Measurements from ENCODE around the gene SDHA. TPM values are rescaled to one million over a fixed set of nuclear protein-coding genes. Genes with fewer than 3 reads are reported as not detected.

The SDHA gene
- total and polyA plus RNA-seq, 2 of the 8 experiments (the other 6 are each of a cell fraction or from before 2014, with no cell fraction given) = 59.7 to 87.3 TPM

DNA sequence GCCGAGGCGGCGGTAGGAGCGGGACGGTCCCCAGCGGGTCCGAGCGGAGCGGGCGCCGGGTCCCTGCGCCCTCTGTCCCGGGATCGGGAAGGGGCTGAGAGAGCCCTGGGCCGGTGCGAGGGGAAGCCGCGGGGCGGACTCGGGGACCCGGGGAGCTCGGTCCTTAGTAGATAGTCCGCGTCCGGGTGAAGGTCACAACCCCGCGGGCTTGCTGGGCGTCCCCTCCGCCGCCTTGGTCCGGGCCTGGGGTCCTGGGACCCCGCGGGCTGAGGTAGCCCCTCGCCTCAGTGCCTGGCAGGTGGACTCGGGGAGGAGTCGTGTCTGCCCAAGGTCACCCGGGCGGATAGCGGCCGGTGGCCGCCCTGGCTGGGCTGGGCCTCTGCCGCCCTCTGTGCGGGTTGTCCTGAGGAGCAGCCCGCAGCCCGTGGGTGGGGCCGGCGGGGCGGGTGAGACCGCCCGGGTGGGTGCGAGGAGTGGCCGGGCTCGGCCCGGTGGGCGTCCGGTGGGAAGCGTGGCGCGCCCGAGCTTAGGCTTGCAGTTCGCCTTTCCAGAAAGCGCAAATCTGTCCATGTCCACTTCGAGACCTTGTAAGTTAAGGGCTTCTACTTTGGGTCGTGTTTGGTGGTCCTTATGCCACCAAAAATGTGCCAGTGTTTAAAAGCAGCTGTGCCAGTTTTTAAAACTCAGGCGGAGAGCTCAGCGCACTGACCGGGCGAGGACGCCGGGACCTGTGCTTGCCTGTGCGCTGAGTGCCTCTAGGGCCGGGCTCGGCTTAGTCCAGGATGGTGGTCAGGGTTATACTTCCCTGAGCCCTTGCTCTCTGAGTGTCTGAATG lies 554 bp downstream of the SDHA start:
- no peaks in the 10 kb centered on the region for H3K27me3 ChIP-seq (replicated peaks in 1 of 4; ENCODE audit: control insufficient read depth in 3 of 4, extremely low read depth in 1 of 4, insufficient read depth in 3 of 4, low read length in 3 of 4)
- 0 out of 2 replicates have a peak overlapping the region, but pooled peaks have one; percentile 82 for H2AFZ ChIP-seq (ENCODE audit: low read length)
- ChIA-PET CTCF (ENCODE audit: partially characterized antibody) (interaction anchor here (0.5 to 2.9 kb wide), 8 partner anchors 11 to 707 kb away, joined by 3 to 10 read pairs (median 4); partner anchors contain the start of gene LRRC14B), POLR2A (ENCODE audit: partially characterized antibody) (interaction anchor here (1.1 to 2.2 kb wide), 10 partner anchors 9 to 52 kb away, joined by 3 to 8 read pairs (median 4); partner anchors contain the start of genes LRRC14B and PDCD6)
- 3% methylated on average over 61 of the region's 73 CpGs; no CpG with 5 or more reads in 1 of the 2 experiments for WGBS, 2 experiments (ENCODE audit: extremely low coverage in 1 of 2, insufficient coverage in 1 of 2, insufficient read length in 1 of 2, insufficient replicate concordance in 2 of 2, low coverage in 1 of 2, low lambda C conversion rate in 2 of 2, missing lambda C conversion rate in 1 of 2)
- no peak overlapping the region for H2BK20ac ChIP-seq (ENCODE audit: low read length)
- H3K23ac ChIP-seq (ENCODE audit: insufficient read length) = no peak overlapping the region
- H3K4me2 ChIP-seq (ENCODE audit: insufficient read depth in 1 of 2, low read depth in 2 of 2, low read length in 2 of 2) = peak overlapping the region; percentile 79 to 91
- no peak overlapping the region for H2BK120ac ChIP-seq (replicated peaks; ENCODE audit: low read depth, low read length)
- H3K79me2 ChIP-seq (ENCODE audit: control insufficient read depth in 1 of 2, insufficient read depth in 2 of 2, low read length in 2 of 2) = peaks cover 3 to 49% of the 10 kb centered on the region in 2 experiments; a peak in 3 of 4 replicates
- H3K4me3 ChIP-seq (ENCODE audit: extremely low read depth in 1 of 4, insufficient read depth in 2 of 4, low read depth in 3 of 4, low read length in 4 of 4) = peak overlapping the region; percentile 84 to 93 (median 90)
- H2BK15ac ChIP-seq (ENCODE audit: low read length) = no peak overlapping the region
- no peak overlapping the region for H2AK5ac ChIP-seq (ENCODE audit: low read depth, low read length)
- no peak overlapping the region for H4K91ac ChIP-seq (replicated peaks; ENCODE audit: insufficient read length, low read length)
- H3K56ac ChIP-seq (replicated peaks; ENCODE audit: insufficient read length, low read depth, low read length) = no peak overlapping the region
- no peak overlapping the region for H2BK5ac ChIP-seq (ENCODE audit: low read depth, low read length)
- no peaks in the 10 kb centered on the region for H3K9me3 ChIP-seq (ENCODE audit: insufficient read depth in 2 of 2, low read depth in 1 of 2, low read length in 1 of 2)
- no peak overlapping the region for H3K4ac ChIP-seq (replicated peaks; ENCODE audit: insufficient read length, low read depth, low read length)
- H2BK12ac ChIP-seq (ENCODE audit: low read depth, low read length) = no peak overlapping the region
- H4K8ac ChIP-seq (ENCODE audit: extremely low read depth, insufficient read depth, low read length) = peak overlapping the region; percentile 57
- peaks cover 4 to 5% of the 10 kb centered on the region in 2 experiments for H4K20me1 ChIP-seq (replicated peaks in 1 of 2; ENCODE audit: control insufficient read depth in 1 of 2, insufficient read depth in 2 of 2, low read length in 2 of 2)
- peak overlapping the region; percentile 45 to 81 (median 59) for H3K9ac ChIP-seq (replicated peaks in 1 of 4; ENCODE audit: extremely low read depth in 1 of 4, low read depth in 3 of 4, low read length in 3 of 4)
- no peak overlapping the region for H4K5ac ChIP-seq (ENCODE audit: insufficient read length, low read depth, low read length)
- H3K23me2 ChIP-seq (ENCODE audit: low read depth, low read length) = peaks cover 3% of the 10 kb centered on the region
- H3K4me1 ChIP-seq (replicated peaks in 1 of 4; ENCODE audit: control insufficient read depth in 3 of 4, insufficient read depth in 4 of 4, low read length in 3 of 4) = peaks cover 0 to 4% (median 2%) of the 10 kb centered on the region in 4 experiments; a peak in 2 of 7 replicates
- H3K79me1 ChIP-seq (ENCODE audit: low read depth, low read length) = peaks cover 2% of the 10 kb centered on the region; the same call in 1 of the 2 replicates
- H3K18ac ChIP-seq (ENCODE audit: extremely low read depth, low read length) = no peak overlapping the region; the same call in 1 of the 2 replicates
- DNase-seq (ENCODE audit: low read depth in 1 of 2, low spot score in 2 of 2) (no peak), FAIRE-seq (no peak)
- peaks cover 0 to 10% (median 0%) of the 10 kb centered on the region in 4 experiments; a peak in 3 of 8 replicates for H3K36me3 ChIP-seq (ENCODE audit: control insufficient read depth in 2 of 4, insufficient read depth in 4 of 4, low read length in 3 of 4)
- H3K27ac ChIP-seq (ENCODE audit: low read depth, low read length) = no peak overlapping the region
- no peak overlapping the region for H3K14ac ChIP-seq (ENCODE audit: insufficient read length)
- TF ChIP-seq SP2 (IDR thresholded peaks at IDR 0.05; ENCODE audit: low read length) = no peak
- TF ChIP-seq, protein P1, sequence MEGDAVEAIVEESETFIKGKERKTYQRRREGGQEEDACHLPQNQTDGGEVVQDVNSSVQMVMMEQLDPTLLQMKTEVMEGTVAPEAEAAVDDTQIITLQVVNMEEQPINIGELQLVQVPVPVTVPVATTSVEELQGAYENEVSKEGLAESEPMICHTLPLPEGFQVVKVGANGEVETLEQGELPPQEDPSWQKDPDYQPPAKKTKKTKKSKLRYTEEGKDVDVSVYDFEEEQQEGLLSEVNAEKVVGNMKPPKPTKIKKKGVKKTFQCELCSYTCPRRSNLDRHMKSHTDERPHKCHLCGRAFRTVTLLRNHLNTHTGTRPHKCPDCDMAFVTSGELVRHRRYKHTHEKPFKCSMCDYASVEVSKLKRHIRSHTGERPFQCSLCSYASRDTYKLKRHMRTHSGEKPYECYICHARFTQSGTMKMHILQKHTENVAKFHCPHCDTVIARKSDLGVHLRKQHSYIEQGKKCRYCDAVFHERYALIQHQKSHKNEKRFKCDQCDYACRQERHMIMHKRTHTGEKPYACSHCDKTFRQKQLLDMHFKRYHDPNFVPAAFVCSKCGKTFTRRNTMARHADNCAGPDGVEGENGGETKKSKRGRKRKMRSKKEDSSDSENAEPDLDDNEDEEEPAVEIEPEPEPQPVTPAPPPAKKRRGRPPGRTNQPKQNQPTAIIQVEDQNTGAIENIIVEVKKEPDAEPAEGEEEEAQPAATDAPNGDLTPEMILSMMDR (IDR thresholded peaks at IDR 0.05; ENCODE audit: control extremely low read depth in 1 of 3, insufficient read depth in 1 of 3, low read depth in 1 of 3, low read length in 3 of 3) = peak in 1 of 3 experiments; percentile 16; a peak in 1 of 4 replicates
- TF ChIP-seq BACH1 (IDR thresholded peaks at IDR 0.05; ENCODE audit: low read length) = no peak
- TF ChIP-seq, protein P2, sequence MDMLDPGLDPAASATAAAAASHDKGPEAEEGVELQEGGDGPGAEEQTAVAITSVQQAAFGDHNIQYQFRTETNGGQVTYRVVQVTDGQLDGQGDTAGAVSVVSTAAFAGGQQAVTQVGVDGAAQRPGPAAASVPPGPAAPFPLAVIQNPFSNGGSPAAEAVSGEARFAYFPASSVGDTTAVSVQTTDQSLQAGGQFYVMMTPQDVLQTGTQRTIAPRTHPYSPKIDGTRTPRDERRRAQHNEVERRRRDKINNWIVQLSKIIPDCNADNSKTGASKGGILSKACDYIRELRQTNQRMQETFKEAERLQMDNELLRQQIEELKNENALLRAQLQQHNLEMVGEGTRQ (IDR thresholded peaks at IDR 0.05; ENCODE audit: low read length) = no peak
- no peak for TF ChIP-seq CEBPB (IDR thresholded peaks at IDR 0.05; ENCODE audit: low read depth, low read length)
- 0 out of 4 replicates have a peak, but pooled peaks of 1 of the 2 experiments have one; percentile 28 for TF ChIP-seq SIN3A (conservative IDR thresholded peaks at IDR 0.05 in 1 of 2, IDR thresholded peaks at IDR 0.05 in 1 of 2; ENCODE audit: low read depth in 1 of 2, low read length in 2 of 2)
